HEK293T (cell line): ENCODE measurements around the gene CANX.
"Not testable (repeated sequence)": the region's sequence is repeated elsewhere in the genome, so short reads cannot be mapped to it uniquely, and the experiment has no call there.

Experiments used
- CTCF ChIA-PET: fragments of 350-600 bp; formaldehyde crosslinking; extraction: SDS; loops from one replicate; lab custom pipeline; 2021; ENCODE audit warnings: antibody characterized with exemption, inconsistent platforms; lab: Yijun Ruan, JAX
- POLR2A ChIA-PET: fragments of 350-600 bp; formaldehyde crosslinking; extraction: SDS; loops from one replicate; lab custom pipeline; 2020; ENCODE audit warnings: antibody characterized with exemption, inconsistent platforms; lab: Yijun Ruan, JAX
- DNase-seq: peaks from one replicate; pipeline ENCODE4 v3.0.0; 2012; ENCODE audit warnings: mixed read lengths; ENCODE audit errors: extremely low spot score
- ARNT ChIP-seq: fragments of 450-650 bp; IDR thresholded peaks from 2 replicates; pipeline ENCODE4 v1.6.1; 2017; ENCODE audit warnings: mild to moderate bottlenecking
- BHLHE40 ChIP-seq: fragments of 450-650 bp; IDR thresholded peaks from 2 replicates; pipeline ENCODE4 v1.6.1; 2016; ENCODE audit warnings: mild to moderate bottlenecking, moderate library complexity, borderline replicate concordance
- CTBP1 ChIP-seq: fragments of 450-650 bp; IDR thresholded peaks from 2 replicates; pipeline ENCODE4 v1.6.1; 2016; ENCODE audit warnings: borderline replicate concordance
- ELF4 ChIP-seq: fragments of 450-650 bp; IDR thresholded peaks from 2 replicates; pipeline ENCODE4 v1.6.1; 2017; ENCODE audit warnings: antibody characterized with exemption
- FOXA1 ChIP-seq: fragments of 450-650 bp; IDR thresholded peaks from 2 replicates; pipeline ENCODE4 v1.6.1; 2016; ENCODE audit warnings: mild to moderate bottlenecking
- FOXK2 ChIP-seq: fragments of 450-650 bp; IDR thresholded peaks from 2 replicates; pipeline ENCODE4 v1.6.1; 2016; ENCODE audit warnings: mild to moderate bottlenecking
- FOXM1 ChIP-seq: fragments of 450-650 bp; IDR thresholded peaks from 2 replicates; pipeline ENCODE4 v1.6.1; 2017; ENCODE audit warnings: mild to moderate bottlenecking, borderline replicate concordance
- HDGF ChIP-seq: fragments of 450-650 bp; IDR thresholded peaks from 2 replicates; pipeline ENCODE4 v1.6.1; 2017; ENCODE audit warnings: antibody characterized with exemption, borderline replicate concordance
- L3MBTL2 ChIP-seq: fragments of 450-650 bp; conservative IDR thresholded peaks from 2 replicates; pipeline ENCODE4 v1.6.1; 2016; ENCODE audit warnings: mild to moderate bottlenecking
- LEF1 ChIP-seq: fragments of 450-650 bp; IDR thresholded peaks from 2 replicates; pipeline ENCODE4 v1.6.1; 2017; ENCODE audit warnings: mild to moderate bottlenecking, borderline replicate concordance
- NFRKB ChIP-seq: fragments of 450-650 bp; IDR thresholded peaks from 2 replicates; pipeline ENCODE4 v1.6.1; 2016; ENCODE audit warnings: mild to moderate bottlenecking, moderate library complexity
- PKNOX1 ChIP-seq: fragments of 450-650 bp; IDR thresholded peaks from 2 replicates; pipeline ENCODE4 v1.6.1; 2016
- SP1 ChIP-seq: fragments of 450-650 bp; IDR thresholded peaks from 2 replicates; pipeline ENCODE4 v1.6.1; 2017
- SUZ12 ChIP-seq: fragments of 450-650 bp; IDR thresholded peaks from 2 replicates; pipeline ENCODE4 v1.6.1; 2016; ENCODE audit warnings: mild to moderate bottlenecking
- TARDBP ChIP-seq: fragments of 450-650 bp; IDR thresholded peaks from 2 replicates; pipeline ENCODE4 v1.6.1; 2016
- ZNF384 ChIP-seq: fragments of 450-650 bp; IDR thresholded peaks from 2 replicates; pipeline ENCODE4 v1.6.1; 2016

Gene CANX

DNA sequence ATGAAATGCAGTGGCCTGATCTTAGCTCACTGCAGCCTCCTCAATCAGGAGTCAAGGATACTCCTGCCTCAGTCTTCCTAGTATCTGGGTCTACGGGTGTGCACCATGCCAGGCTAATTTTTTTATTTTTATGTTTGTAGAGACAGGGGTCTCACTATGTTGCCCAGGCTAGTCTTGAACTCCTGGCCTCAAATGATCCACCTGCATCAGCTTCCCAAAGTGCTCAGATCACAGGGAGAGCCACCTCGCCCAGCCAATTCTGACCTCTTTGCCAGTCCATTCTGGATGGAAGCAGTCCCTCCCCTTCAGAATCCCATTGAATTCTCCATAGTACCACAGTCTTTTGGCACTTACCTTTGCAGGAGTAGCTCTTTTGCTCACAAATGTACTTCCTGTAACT is 1.7 kb upstream of the CANX start:
- TF ChIP-seq SUZ12 (no peak), FOXM1 (no peak), BHLHE40 (no peak), TARDBP (no peak), CTBP1 (no peak), FOXA1 (no peak), ARNT (no peak), SP1 (no peak), PKNOX1 (no peak), ELF4 (no peak), NFRKB (no peak), FOXK2 (no peak), ZNF384 (no peak), LEF1 (no peak), HDGF (no peak), L3MBTL2 (no peak)
- POLR2A ChIA-PET: interaction anchor here (0.9 to 2.3 kb wide), 2 partner anchors 16 to 18 kb away, joined by 6 to 11 read pairs; partner anchors contain the start of gene CBY3
- DNase-seq: no peak
- CTCF ChIA-PET: interaction anchor here (0.8 to 1.7 kb wide), 2 partner anchors 13 to 29 kb away, joined by 3 to 4 read pairs; no protein-coding TSS in a partner anchor

- POLR2A ChIA-PET: interaction anchor here (0.9 to 2.3 kb wide), 2 partner anchors 16 to 19 kb away, joined by 6 to 11 read pairs; partner anchors contain the start of gene CBY3
- CTCF ChIA-PET: not testable (repeated sequence)
Observed at GRCh38 chr5:179697543-179697942, 1.2 kb upstream of the CANX start.

DNA sequence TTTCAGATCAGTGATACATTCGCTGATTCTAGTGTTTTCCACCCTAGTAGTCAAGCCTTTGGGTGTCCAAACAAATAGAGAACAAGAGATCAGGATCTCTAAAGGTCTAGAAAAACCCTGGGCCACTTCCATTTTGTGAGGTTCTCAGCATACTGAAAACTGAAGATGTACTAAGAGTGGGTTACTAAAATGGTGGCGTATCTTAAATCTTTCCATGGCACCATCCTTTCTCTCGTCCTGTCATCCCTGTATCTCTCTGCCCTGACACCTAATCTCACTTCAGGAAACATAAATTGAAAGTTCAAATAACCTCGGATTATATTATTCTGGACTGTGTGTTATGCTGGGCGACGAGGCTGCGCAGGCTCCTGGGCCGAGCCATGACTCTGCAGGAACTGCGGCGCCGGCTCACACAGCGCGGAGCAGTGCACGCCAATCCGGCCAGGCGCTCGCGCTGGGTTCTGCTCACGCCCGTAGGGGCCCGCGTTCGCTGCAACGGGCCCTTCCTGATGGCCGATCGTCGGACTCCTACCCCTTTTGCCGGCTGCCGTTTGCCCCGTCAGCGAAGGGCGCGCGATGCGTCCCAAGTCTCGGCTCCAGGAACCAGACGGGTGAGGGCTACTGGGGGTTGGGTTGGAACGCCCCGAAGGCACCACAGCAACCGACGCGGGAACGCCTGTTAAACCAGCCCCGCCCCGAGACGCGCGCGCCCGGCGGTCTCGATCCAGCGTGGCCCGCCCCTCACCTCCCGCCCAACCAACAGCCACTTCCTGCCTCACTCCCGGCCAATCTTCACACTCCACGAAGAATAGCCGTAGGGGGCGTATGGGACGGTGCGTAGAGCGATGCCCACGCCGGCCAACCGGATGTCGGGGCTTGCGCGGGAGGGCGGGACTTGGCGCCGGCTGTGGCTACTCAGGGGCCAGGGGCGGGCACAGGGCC is 503 bp upstream of the CANX start:
- POLR2A ChIA-PET: interaction anchor here (2.3 kb wide), 1 partner anchor 20 kb away, joined by 11 read pairs; no protein-coding TSS in a partner anchor
- peak; percentile 99 for DNase-seq
- CTCF ChIA-PET: no interaction called here
- TF ChIP-seq L3MBTL2 (no peak; the same call in none of the 2 replicates), FOXK2 (no peak), HDGF (peak; percentile 92; the same call in 1 of the 2 replicates), FOXA1 (no peak), ELF4 (peak; percentile 74), PKNOX1 (peak; percentile 100), LEF1 (no peak), FOXM1 (no peak)

More at GRCh38 chr5:179697543-179697942, 1.2 kb upstream of the CANX start:
- not testable (repeated sequence) for DNase-seq

DNA sequence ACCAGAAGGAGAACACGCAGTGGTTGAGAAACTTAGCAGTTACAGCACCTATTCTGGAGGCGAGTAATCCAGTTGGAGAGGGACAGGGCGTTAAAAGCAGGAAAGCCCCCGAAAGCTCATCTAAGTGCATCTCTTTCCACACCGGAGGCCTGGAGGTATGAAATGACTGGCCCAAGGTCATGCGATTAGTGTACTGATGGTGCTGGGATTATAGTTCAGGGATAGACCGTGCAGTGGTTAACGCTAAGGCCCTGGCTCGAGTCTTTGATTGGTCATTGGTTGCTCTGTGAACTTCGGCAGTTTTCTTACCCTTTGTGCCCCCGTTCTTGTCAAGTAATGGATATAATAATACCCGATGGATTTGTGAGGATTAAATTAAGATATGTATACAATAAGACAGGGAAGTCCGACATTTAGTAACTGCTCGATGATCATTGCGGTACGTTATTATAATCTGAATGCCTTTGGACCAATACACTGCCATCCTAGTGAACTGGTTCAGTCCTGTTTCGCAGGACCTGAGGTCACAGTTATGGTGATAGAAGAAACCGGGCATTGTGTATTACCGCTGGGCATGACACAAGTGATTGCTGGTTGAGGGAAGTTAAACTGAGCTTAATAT is 960 bp downstream of the CANX start:
- TF ChIP-seq HDGF: 0 out of 2 replicates have a peak, but pooled peaks have one; percentile 26
- no peak for TF ChIP-seq ARNT
- POLR2A ChIA-PET: interaction anchor here (1.1 kb wide), 1 partner anchor 22 kb away, joined by 4 read pairs; no protein-coding TSS in a partner anchor
- DNase-seq: peak; percentile 27
- CTCF ChIA-PET: no interaction called here

GRCh38 chr5:179700401-179700918 is 1.7 kb downstream of the CANX start:
- no peak for DNase-seq
- ChIA-PET CTCF (no interaction called here), POLR2A (interaction anchor here (1.1 kb wide), 1 partner anchor 23 kb away, joined by 4 read pairs; no protein-coding TSS in a partner anchor)
- TF ChIP-seq TARDBP: no peak
- TF ChIP-seq L3MBTL2: no peak
- TF ChIP-seq LEF1: no peak
- no peak for TF ChIP-seq SP1
- TF ChIP-seq PKNOX1: 0 out of 2 replicates have a peak, but pooled peaks have one; percentile 40
- TF ChIP-seq BHLHE40: no peak
- no peak for TF ChIP-seq HDGF
- no peak for TF ChIP-seq ARNT
- TF ChIP-seq FOXM1: no peak

DNA sequence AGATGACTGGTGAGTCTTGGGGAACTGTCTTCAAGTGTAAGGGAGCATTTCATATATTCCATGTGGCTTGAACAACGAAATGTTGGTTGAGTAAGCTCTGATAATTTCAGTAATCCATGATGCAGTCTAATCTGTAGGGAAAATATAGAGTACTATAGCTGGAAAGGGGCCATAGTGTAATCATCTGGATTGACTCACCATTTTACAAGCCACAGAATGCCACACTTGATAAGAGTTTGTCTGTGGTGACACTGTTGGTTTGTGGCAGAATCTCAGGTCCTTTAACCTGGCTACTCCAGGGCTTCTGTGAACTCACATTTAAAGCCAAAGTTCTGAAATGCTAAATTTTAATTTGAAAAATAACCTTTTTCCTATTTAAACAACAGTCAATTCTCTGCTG is 17.5 kb downstream of the CANX start:
- ChIA-PET CTCF (interaction anchor here (0.7 to 1.1 kb wide), 2 partner anchors 14 to 192 kb away, joined by 3 to 4 read pairs; no protein-coding TSS in a partner anchor), POLR2A (interaction anchor here (0.9 to 1.0 kb wide), 3 partner anchors 12 to 93 kb away, joined by 3 to 4 read pairs (median 3); partner anchors contain the start of genes HNRNPH1 and MAML1)
- no peak for DNase-seq
- TF ChIP-seq ELF4 (no peak), FOXM1 (no peak), FOXK2 (no peak), FOXA1 (no peak)
